ENCODE data around the gene TGIF1. TPM values are rescaled to one million over a fixed set of nuclear protein-coding genes. Genes with fewer than 3 reads are reported as not detected.

The TGIF1 gene
- total and polyA plus RNA-seq, 10 of the 15 experiments (the other 5 are each of a cell fraction or from before 2014, with no cell fraction given) = 1.8 to 8.5 (median 6.4) TPM

DNA sequence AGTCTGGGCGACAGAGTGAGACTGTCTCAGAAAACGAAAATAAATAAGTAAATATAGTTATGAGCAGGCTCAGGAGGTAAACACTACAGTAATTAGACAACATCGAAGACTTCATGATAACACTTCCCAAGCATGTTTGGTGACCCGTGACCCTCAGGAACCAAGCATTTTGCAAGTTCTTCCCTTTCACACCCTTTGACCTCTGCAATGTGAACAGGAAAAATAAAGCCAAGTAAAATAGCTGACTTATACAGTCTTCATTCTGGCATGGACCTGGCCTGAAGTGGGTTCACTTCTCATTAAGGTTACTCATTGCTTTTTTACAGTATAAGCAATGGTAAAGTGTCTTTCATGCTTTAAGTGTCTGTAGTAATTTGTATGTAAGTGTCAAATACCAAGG, 15.3 kb upstream of the TGIF1 start:
- ChIA-PET CTCF (interaction anchor here (1.2 kb wide), 1 partner anchor 8 kb away, joined by 3 read pairs; no protein-coding TSS in a partner anchor), RAD21 (ENCODE audit: unreplicated experiment) (no interaction called here), SMC1A (ENCODE audit: uncharacterized antibody, unreplicated experiment) (interaction anchor here (1.0 kb wide), 1 partner anchor 101 kb away, joined by 4 read pairs; no protein-coding TSS in a partner anchor), POLR2A (interaction anchor here (1.0 kb wide), 1 partner anchor 13 kb away, joined by 3 read pairs; no protein-coding TSS in a partner anchor)
- H3K27ac ChIP-seq (ENCODE audit: control insufficient read depth, insufficient read depth) = no peak overlapping the region
- TF ChIP-seq NR2F1 (conservative IDR thresholded peaks at IDR 0.05) (no peak), HCFC1 (IDR thresholded peaks at IDR 0.05; ENCODE audit: low read length) (no peak), BACH1 (IDR thresholded peaks at IDR 0.05; ENCODE audit: borderline replicate concordance) (no peak), RB1 (IDR thresholded peaks at IDR 0.05; ENCODE audit: borderline replicate concordance) (no peak), TAF1 (IDR thresholded peaks at IDR 0.05; ENCODE audit: borderline replicate concordance, low read depth, low read length) (no peak), ESRRA (IDR thresholded peaks at IDR 0.05; ENCODE audit: low read length) (no peak), TCF12 (IDR thresholded peaks at IDR 0.05; ENCODE audit: low read depth, low read length) (no peak), TBL1XR1 (IDR thresholded peaks at IDR 0.05; ENCODE audit: low read depth, low read length) (no peak), NR2C1 (IDR thresholded peaks at IDR 0.05) (no peak), POLR2AphosphoS5 (IDR thresholded peaks at IDR 0.05; ENCODE audit: low read length) (no peak), SUZ12 (IDR thresholded peaks at IDR 0.05; ENCODE audit: unreplicated experiment) (no peak), MYB (IDR thresholded peaks at IDR 0.05; ENCODE audit: borderline replicate concordance, low read depth, low read length) (no peak), KDM1A (IDR thresholded peaks at IDR 0.05; ENCODE audit: borderline replicate concordance) (no peak), ZNF384 (IDR thresholded peaks at IDR 0.05; ENCODE audit: borderline replicate concordance, low read depth, low read length) (no peak), EZH2 (IDR thresholded peaks at IDR 0.05; ENCODE audit: borderline replicate concordance, control insufficient read depth, low read depth, low read length) (no peak), MTA3 (IDR thresholded peaks at IDR 0.05; ENCODE audit: borderline replicate concordance, low read length) (no peak), RAD51 (IDR thresholded peaks at IDR 0.05) (no peak)
- TF ChIP-seq, protein P1, sequence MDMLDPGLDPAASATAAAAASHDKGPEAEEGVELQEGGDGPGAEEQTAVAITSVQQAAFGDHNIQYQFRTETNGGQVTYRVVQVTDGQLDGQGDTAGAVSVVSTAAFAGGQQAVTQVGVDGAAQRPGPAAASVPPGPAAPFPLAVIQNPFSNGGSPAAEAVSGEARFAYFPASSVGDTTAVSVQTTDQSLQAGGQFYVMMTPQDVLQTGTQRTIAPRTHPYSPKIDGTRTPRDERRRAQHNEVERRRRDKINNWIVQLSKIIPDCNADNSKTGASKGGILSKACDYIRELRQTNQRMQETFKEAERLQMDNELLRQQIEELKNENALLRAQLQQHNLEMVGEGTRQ (IDR thresholded peaks at IDR 0.05; ENCODE audit: borderline replicate concordance, low read depth, low read length) = no peak
- TF ChIP-seq, protein P2, sequence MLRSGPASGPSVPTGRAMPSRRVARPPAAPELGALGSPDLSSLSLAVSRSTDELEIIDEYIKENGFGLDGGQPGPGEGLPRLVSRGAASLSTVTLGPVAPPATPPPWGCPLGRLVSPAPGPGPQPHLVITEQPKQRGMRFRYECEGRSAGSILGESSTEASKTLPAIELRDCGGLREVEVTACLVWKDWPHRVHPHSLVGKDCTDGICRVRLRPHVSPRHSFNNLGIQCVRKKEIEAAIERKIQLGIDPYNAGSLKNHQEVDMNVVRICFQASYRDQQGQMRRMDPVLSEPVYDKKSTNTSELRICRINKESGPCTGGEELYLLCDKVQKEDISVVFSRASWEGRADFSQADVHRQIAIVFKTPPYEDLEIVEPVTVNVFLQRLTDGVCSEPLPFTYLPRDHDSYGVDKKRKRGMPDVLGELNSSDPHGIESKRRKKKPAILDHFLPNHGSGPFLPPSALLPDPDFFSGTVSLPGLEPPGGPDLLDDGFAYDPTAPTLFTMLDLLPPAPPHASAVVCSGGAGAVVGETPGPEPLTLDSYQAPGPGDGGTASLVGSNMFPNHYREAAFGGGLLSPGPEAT (IDR thresholded peaks at IDR 0.05; ENCODE audit: low read depth) = no peak
- TF ChIP-seq, protein P3, sequence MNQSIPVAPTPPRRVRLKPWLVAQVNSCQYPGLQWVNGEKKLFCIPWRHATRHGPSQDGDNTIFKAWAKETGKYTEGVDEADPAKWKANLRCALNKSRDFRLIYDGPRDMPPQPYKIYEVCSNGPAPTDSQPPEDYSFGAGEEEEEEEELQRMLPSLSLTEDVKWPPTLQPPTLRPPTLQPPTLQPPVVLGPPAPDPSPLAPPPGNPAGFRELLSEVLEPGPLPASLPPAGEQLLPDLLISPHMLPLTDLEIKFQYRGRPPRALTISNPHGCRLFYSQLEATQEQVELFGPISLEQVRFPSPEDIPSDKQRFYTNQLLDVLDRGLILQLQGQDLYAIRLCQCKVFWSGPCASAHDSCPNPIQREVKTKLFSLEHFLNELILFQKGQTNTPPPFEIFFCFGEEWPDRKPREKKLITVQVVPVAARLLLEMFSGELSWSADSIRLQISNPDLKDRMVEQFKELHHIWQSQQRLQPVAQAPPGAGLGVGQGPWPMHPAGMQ (IDR thresholded peaks at IDR 0.05; ENCODE audit: borderline replicate concordance) = no peak
- H4K20me1 ChIP-seq (ENCODE audit: control insufficient read depth, insufficient read depth) = no peaks in the 10 kb centered on the region
- no peak overlapping the region for H3K4me2 ChIP-seq (ENCODE audit: control insufficient read depth, insufficient read depth)
- in situ Hi-C loops (cut with MboI) = no loop called here
- H3K79me2 ChIP-seq (ENCODE audit: control insufficient read depth, insufficient read depth, low read length) = no peaks in the 10 kb centered on the region
- BruUV-seq (replicated peaks) = no TSS peak
- H3K9me3 ChIP-seq (replicated peaks; ENCODE audit: control insufficient read depth, insufficient read depth, low read length) = no peaks in the 10 kb centered on the region
- H3K4me1 ChIP-seq (ENCODE audit: control insufficient read depth, insufficient read depth, low read length) = no peaks in the 10 kb centered on the region
- ATAC-seq = no peak
- H2AFZ ChIP-seq (ENCODE audit: control insufficient read depth, low read depth, low read length) = no peak overlapping the region
- H3K27me3 ChIP-seq (replicated peaks in 1 of 2; ENCODE audit: control insufficient read depth in 2 of 2, insufficient read depth in 2 of 2, low read length in 1 of 2) = no peaks in the 10 kb centered on the region
- DNase-seq (ENCODE audit: low read depth, low spot score) = no peak
- H3K4me3 ChIP-seq = no peak overlapping the region
- intact Hi-C loops (cut with micrococcal nuclease; ENCODE audit: unreplicated experiment) = no loop called here
- H3K9ac ChIP-seq (ENCODE audit: control insufficient read depth, insufficient read depth, low read length) = no peak overlapping the region
- FAIRE-seq = no peak
- 24% methylated on average over 4 of the region's 4 CpGs for WGBS (ENCODE audit: insufficient coverage, insufficient replicate concordance, low lambda C conversion rate, missing lambda C conversion rate)
- no peaks in the 10 kb centered on the region for H3K36me3 ChIP-seq (ENCODE audit: control insufficient read depth in 2 of 2, insufficient read depth in 2 of 2, low read length in 1 of 2)

All from GM12878 (cell line).